ENCODE data around the gene LSM14A.

- TF ChIP-seq, protein P1, sequence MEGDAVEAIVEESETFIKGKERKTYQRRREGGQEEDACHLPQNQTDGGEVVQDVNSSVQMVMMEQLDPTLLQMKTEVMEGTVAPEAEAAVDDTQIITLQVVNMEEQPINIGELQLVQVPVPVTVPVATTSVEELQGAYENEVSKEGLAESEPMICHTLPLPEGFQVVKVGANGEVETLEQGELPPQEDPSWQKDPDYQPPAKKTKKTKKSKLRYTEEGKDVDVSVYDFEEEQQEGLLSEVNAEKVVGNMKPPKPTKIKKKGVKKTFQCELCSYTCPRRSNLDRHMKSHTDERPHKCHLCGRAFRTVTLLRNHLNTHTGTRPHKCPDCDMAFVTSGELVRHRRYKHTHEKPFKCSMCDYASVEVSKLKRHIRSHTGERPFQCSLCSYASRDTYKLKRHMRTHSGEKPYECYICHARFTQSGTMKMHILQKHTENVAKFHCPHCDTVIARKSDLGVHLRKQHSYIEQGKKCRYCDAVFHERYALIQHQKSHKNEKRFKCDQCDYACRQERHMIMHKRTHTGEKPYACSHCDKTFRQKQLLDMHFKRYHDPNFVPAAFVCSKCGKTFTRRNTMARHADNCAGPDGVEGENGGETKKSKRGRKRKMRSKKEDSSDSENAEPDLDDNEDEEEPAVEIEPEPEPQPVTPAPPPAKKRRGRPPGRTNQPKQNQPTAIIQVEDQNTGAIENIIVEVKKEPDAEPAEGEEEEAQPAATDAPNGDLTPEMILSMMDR (IDR thresholded peaks at IDR 0.05): no peak
- no peak for TF ChIP-seq POLR2A (IDR thresholded peaks at IDR 0.05)
These were observed 423 bp downstream of the LSM14A start for GRCh38 chr19:34172661-34173192.

Measured in lower leg skin (tissue), 3 donors.